Head of caudate nucleus (tissue), 42 donors: ENCODE data around the gene FAM185A.
"Not testable (repeated sequence)": the region's sequence is repeated elsewhere in the genome, so short reads cannot be mapped to it uniquely, and the experiment has no call there.

ENCODE experiments used
- DNase-seq, 42 donors: peaks; one replicate each; pipeline versions ENCODE4 v3.0.0 to v3.0.0-alpha.2; 2020 to 2021; ENCODE audit warnings: mixed read lengths in 7 of 42
- intact Hi-C: fragments of 100-400 bp; cut with DNase I; formaldehyde crosslinking; loops from one replicate; pipeline ENCODE4 v1.15.0; 2022

Gene FAM185A

DNA sequence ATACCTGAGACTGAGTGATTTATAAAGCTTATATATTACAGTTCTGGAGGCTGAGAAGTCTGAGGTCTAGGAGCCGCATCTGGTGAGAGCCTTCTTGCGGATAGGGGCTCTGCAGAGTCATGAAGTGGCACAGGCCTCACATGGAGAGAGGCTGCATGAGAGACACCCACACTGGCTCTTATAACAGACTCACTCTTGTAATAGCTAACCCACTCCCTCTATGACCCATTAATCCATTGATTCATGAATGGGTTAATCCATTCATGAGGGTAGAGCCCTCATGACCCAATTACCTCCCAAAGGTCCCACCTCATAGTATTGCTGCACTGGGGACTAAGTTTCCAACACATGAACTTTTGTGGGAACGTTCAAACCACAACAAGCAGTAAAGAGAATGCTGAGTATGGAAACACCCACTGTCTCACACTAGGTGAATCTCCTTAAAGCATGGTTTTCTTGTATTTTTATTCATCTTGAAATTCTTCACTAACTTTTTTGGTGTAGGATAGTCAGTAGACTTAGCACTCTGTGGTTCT lies 20.9 kb downstream of the FAM185A start:
- intact Hi-C loops, DNase-seq: not testable (repeated sequence)

DNA sequence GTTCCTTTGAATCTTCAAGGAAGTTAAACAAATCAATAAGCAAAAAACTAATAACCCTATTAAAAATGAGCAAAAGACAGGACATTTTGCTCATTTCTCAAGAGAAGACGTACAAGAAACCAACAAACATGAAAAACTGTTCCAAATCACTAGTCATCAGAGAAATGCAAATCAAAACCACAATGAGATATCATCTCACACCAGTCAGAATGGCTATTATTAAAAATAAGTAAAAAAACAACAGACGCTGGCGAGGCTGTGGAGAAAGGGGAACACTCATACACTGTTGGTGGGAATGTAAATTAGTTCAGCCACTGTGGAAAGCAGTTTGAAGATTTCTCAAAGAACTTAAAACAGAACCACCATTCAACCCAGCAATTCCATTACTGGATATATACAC lies 21.7 kb downstream of the FAM185A start:
- intact Hi-C loops, DNase-seq: not testable (repeated sequence)

DNA sequence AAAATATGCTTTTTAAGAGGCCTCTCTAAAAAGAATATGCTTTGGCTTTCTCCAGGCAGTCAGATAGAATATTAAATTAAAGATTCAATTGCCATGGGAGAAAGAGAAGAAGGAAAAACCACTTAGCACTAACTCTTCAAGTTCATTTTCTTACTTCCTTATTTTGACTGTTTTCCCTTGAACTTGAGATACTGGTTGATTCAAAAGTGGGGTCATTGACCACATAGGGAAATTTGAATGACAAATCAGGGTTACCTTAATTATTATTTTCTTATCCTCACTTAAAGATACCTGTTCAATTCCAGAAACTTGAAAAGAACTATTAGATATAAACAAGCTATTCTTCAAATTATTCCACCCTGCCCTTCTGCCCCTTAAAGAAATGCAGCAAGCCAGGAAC lies 27.4 kb downstream of the FAM185A start:
- intact Hi-C loops, DNase-seq: not testable (repeated sequence)

DNA sequence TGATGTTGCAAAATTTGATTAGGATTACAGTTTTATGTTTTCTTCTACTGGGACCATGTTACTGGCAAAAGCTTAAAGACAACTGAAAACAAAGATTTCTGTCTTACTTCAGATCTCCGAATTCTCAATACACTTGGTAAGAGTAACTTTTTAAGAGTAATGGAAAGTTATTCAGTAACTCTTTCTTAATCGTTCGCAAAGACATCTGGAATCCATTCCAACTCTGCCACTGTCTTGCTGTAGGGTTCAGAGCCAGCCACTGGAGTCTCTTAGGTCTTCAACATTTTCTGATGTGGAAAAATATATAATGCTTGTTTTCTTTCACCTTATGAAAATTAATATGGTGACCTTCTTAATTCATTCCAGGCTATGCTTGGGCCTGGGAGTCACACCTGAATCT lies 29.9 kb downstream of the FAM185A start:
- intact Hi-C loops, DNase-seq: not testable (repeated sequence)

DNA sequence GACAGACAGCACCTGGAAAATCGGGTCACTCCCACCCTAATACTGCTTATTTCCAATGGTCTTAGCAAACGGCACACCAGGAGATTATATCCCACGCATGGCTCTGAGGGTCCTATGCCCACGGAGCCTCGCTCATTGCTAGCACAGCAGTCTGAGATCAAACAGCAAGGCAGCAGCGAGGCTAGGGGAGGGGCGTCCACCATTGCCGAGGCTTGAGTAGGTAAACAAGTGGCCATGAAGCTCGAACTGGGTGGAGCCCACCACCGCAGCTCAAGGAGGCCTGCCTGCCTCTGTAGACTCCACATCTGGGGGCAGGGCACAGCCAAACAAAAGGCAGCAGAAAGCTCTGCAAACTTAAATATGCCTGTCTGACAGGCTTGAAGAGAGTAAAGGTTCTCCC lies 32.1 kb downstream of the FAM185A start:
- DNase-seq, intact Hi-C loops: not testable (repeated sequence)

DNA sequence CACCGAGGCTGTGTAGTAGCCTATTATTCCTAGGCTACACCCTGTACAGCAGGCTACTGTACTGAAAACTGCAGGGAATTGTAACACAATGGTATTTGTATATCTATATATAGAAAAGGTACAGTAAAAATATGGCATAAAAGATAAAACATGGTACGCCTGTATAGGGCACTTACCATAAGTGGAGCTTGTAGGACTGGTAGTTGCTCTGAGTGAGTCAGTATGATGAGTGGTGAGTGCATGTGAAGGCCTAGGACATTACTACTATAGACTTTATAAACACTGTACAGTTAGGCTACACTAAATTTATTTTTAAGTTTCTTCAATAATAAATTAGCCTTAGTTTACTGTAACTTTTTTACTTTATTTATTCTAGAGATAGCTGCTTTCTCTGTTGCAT lies 40.0 kb downstream of the FAM185A start:
- DNase-seq, intact Hi-C loops: not testable (repeated sequence)

DNA sequence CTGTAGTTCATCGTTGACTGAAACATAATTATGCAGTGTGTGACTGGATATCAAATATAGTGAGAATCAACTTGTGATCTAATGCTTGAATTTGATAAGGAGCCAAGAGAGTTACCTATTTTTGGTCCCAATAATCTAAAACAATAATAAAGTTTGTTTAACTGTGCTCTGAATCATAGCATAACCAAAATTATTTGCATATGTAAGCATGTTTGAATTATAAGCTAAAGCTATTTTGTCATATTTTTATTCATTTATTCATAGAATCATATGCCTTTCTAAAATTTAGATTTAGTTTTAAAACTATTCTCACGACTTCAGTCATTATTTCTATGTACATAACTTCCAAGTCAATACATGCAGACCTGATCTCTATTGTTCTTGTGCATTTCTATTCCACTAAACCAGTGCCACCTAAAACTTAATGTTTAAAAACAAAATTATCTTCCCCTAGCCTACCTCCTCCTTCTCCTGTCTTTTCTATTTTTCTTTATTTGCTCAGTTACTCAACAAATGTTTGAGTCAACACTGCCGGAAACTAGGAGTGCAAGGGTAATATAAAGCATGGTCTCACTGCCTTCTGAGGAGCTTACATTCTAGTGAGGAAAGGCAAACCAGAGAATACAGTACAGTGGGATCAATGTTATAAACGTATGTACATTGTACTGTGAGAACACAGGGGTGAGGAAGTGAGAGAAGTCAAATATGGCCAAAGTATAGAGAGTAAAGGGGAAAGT lies 41.7 kb downstream of the FAM185A start:
- DNase-seq, intact Hi-C loops: not testable (repeated sequence)

DNA sequence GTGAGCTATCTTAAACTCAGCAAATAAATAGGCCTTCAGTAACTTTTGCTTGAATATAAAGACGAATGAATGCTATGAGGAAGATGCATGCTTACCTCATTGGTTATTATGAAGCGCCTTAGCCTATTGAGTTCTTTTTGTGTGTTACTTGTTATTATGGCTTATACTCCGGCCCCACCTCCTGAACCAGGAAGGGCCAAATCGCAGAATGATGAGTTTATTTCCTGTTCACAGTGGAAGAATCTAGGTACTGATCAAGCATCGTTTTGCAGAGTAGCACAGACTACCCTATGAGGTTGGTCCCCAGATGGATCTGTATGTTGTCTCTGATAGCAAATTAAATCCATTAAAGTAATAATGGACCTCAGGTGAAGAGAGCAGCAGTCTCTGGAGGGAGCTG lies 42.6 kb downstream of the FAM185A start:
- DNase-seq, intact Hi-C loops: not testable (repeated sequence)

DNA sequence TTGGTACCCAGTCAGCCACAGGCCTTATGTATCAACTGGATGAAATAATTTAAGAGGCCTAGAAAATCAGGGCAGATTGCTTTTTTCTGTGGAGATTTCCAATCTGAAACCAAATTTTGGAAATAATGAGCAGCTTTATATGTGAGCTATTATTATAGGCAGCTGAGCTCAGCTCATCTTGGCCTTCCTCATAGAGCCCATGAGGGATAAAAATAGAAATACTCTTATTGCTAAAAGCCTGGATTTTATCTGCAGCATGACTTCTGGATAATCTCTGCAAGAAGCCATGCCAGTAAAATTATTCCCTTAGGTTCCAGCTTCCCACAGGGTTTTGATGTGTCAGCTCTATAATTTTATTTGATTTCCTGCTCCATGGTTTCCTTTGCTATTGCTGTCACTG lies 43.0 kb downstream of the FAM185A start:
- not testable (repeated sequence) for DNase-seq

DNA sequence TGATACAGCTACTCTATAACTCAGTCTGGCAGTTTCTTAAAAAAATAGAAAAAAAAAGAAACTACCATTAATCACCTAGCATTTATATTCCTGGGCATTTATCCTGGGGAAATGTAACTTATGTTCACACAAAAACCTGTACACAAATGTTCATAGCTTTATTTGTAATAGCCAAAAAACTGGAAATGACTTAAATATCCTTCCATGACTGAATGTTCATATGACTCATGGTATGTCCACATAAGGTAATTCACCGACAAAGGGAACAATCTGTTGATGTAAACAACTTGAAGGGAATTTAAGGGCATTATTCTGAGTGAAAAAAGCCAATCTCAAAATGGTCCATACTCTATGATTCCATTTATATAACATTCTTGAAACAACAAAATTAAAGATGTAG lies 45.8 kb downstream of the FAM185A start:
- DNase-seq, intact Hi-C loops: not testable (repeated sequence)

More for the DNA sequence above, 43.0 kb downstream of the FAM185A start:
- intact Hi-C loops, result not testable (repeated sequence)

DNA sequence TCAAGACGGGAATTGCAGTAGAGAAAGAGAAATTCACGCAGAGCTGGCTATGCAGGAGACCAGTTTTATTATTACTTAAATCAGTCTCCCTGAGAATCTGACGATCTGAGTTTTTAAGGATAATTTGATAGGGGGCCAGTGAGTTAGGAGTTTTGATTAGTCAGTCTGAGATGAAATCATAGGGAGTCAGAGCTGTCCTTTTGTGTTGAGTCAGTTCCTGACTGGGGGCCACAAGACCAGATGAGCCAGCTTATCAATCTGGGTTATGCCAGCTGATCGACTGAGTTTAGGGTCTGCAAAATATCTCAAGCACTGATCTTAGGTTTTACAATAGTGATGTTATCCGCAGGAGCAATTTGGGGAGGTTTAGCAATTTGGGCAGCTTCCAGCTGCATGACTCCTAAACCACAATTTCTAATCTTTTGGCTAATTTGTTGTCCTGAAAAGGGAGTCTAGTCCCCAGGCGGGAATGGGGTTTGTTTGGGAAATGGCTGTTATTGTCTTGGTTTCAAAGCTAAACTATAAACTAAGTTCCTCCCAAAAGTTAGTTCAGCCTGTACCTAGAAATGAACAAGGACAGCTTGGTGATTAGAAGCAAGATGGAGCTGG lies 47.3 kb downstream of the FAM185A start:
- intact Hi-C loops, result not testable (repeated sequence)

DNA sequence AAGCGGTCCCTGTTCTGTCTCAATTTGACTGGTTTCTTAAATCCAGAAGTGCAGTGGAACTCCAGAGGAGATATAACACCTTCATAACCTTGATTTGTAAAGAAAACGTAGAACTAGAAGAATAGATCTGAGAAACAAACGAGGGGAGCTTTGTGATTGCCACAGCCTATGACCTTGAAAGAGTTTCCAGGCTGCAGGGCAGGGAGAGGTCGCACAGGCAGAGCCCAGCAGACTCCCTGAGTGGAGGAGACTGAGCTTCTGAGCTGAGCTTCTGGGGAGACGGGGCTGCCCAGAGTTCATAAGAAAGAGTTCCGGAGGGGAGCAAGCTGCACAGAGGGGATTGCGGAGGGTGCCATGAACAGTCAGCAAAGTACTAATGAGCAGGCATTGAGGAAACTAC lies 57.8 kb downstream of the FAM185A start:
- DNase-seq, result no peak
- intact Hi-C loops, result no loop called here

More for the DNA sequence above, 47.3 kb downstream of the FAM185A start:
- DNase-seq, result not testable (repeated sequence)

DNA sequence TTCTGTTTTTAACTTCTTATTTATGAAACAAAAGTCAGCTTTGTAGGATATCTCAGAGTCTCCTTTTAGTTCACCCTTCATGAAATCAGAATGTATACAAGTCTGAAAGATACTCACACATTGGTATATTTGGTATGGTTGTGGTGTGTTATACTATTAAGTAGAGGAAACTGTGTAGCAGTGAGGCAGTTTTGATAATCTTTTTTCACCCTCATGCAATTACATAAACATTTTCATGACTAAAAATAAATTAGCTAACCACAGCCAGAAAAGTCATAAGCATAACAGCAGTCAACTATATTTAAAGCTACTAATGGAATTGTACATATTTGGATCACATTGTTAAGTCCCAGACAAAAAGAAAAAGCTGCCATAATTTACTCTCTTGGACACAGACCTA lies 62.1 kb downstream of the FAM185A start:
- intact Hi-C loops, result no loop called here
- no peak for DNase-seq

DNA sequence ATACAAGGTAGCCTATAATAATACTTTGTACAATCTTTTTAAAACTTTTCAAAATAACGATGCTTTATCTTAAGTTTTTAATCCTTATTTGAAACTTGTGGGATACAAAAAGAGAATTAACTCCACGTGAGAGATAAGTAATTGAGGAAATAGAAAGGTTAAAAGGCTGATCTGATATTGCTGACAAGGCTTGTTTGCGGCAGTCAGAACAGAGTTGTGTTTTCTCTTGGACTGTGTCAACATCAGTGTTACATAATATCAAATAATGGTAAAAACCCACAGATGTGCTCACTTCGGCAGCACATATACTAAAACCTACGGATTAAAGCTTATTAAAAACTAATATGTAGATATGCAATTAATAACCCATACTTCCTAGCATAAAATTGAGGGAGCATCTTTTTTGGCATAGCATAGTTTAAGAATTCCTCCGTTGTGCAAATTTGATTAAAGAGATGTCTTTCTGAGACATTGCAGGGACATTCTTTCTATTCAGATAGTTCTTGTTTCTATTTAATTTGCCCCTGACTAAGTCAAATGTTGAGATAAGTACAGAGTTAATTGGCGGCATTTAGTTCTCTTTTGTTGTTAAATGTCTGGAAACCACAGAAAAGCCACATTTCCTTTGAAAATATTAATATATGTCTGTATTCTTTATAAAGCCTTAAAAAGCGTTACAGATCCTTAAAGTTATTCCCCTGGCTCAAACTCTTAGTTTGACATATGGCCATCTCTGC lies 63.3 kb downstream of the FAM185A start:
- intact Hi-C loops, result no loop called here
- no peak for DNase-seq

DNA sequence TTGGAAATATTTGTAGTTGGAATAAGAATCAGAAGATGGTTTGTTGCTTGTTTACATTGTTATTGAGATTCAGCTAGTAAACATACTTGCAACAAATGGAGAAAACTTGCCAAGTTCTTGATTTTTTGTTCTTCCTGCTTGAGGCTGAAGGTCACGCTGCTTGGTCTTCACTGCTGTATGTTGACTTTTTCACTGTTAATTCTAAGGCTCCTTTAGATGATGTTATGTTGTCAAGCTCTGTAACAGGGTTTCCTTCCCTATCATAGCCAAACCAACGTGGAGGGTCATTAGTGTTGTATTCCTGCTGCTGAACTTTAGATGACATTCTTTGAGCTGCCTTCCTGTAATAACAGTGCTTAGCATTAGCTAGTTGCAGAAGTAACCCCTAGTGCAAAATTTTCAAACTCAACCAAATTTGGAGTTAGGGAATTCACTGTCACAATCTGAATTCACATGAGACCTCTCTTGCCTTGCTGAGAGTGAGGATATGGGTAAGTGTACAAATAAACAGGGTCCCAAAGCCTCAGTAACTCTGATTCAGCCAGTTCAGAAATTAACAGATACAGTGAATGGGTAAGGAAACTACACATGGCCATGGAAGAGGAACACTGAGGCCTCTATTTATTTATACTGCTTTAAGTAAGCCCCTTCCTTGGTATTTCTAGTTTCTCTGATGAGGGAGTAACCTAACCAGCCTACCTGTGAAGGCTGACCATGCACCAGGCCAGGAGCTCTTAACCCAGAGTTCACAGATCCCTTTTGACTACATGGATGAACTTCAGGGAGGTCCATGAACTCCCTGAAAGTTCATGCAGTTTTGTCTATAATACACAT lies 64.6 kb downstream of the FAM185A start:
- intact Hi-C loops, result no loop called here
- DNase-seq, result no peak

DNA sequence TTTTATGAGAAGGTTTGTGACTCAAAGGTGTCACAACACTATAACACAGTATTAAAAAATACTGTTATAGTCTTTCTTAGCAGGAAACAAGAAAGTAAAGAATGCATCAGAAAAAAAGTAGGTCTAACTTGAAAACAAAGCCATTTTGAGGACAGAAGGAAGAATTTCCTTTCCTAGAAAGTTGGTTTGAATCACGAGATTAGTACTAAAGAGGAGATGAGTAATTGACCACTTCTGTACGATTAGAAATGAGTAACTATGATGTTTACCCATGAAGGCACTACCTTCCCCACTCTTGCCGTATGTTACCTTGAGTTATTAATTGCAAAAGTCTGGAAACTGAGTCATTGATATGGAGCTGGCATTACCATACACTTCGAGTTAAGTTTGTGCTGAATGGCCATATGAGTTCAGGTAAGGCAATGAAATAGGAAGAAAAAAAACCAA lies 65.2 kb downstream of the FAM185A start:
- intact Hi-C loops, result no loop called here

DNA sequence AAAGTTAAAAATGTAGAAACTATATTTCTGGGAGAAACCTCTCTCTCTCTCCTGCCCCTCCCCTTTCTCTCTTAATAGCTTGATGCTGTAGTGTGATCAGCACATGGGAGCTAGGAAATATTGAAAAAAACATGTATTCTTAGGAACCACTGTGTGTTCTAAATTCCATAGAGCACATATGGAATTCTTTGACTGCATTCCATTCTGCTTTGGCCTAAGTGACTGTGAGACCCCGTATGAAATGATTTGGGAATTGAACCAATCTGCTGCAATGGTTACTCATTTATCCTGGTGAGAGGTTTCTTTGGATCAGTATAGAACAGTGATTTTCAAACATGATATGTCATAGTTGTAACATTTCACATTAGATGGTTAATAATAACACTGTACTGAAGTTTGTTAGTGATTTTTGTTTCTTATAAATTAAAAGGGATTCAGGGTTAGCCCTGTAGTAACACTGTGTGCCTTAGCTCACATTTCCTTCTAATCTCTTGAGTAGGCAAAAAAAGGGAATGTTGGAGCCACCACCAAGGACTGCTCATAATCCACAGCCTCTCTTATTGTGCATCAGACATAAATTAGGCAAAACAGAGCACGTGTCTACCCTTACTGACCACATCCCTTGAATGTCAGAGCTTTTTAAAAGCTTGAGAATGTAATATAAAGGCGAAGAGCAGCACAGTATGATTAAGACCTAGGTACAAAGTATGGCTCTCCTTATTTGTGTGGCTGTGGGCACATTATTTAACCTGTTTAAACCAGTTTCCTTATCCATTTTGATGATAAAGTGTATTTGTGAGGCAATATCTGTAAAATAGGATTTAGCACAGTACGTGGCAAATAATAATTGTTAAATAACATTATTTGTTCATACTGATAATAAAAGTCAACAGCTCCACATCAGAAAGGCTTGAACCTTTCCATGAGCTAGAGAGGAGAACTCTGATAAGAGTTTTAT lies 69.1 kb downstream of the FAM185A start:
- intact Hi-C loops, result no loop called here
- DNase-seq, result no peak

More for the DNA sequence above, 65.2 kb downstream of the FAM185A start:
- DNase-seq, result no peak

DNA sequence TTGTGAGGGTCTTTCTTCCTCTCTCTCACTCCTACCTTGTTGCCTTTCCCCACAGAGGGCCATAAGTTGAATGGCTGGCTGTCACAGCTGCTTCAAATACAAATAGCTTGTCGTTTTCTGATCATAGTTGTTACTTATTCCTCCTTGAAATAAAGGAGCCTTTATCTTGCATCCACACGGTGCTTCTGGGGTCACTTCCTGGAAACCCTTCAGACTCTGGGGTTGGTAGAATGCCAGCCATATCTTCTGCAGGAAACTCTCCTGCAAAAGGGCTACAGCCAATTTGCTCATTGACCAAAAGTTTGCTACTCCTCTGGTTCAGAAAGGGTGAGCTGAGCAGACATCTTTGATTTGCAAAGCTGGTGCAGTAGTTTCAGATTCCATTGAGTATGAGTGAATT lies 70.4 kb downstream of the FAM185A start:
- intact Hi-C loops, result no loop called here
- no peak for DNase-seq
